Muscle of back (tissue), 11 donors: ENCODE measurements around the gene CORO1C. TPM values are rescaled to one million over a fixed set of nuclear protein-coding genes. Genes with fewer than 3 reads are reported as not detected.

Source experiments
- DNase-seq, 3 donors: peaks; one replicate each; pipeline versions ENCODE4 v3.0.0 to v3.0.0-alpha.2; 2013
- polyA plus RNA-seq, 10 donors: library from polyadenylated mRNA; unstranded; fragments of 120-200 nt; gene quantifications; one replicate each; pipeline ENCODE4 v1.2.1, GENCODE V29; 2013; ENCODE audit not compliant: insufficient read length in 10 of 10

The CORO1C gene
- polyA plus RNA-seq, 10 donors, result 68.2 to 108 (median 80.9) TPM

DNA sequence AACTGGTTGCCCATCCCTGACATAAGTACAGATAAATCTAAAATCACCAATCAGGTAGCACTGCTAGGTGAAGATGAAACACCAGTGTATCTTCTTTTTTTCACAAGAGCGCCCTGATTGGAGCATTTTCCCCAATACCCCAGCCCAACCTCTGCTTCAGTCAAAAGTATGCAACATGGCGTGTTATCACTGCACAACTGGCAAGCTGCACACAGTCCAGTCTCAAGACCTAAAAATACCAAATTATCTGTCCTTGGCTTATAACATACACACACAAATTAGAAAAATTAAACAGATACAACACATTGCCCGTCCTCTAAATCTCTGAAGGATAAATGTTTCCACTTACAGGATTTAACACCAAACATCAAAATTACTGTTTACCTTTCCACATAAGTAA is 77.4 kb downstream of the CORO1C start:
- DNase-seq, result no peak

GRCh38 chr12:108653082-108653516 is 78.2 kb downstream of the CORO1C start:
- DNase-seq, result no peak

DNA sequence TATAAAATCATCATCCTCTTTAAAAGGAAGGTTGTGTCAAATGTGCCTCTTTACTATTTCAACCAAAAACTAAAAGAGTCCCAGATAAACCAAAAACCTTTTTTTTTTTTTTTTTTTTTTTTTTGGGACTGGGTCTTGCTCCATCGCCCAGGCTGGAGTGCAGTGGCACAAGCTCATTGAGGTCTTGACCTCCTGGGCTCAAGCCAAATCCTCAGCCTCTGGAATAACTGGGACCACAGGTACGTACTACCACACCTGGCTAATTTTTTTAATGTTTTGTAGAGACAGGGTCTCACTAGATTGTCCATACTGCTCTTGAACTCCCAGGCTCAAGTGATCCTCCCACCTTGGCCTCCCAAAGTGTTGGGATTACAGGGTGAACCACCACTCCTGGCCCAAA is 81.2 kb downstream of the CORO1C start:
- DNase-seq, result no peak

- DNase-seq, result peak in 1 of 3 donors; percentile 74
Observed at GRCh38 chr12:108649669-108650068, 81.6 kb downstream of the CORO1C start.

GRCh38 chr12:108649126-108649525 is 82.2 kb downstream of the CORO1C start:
- no peak for DNase-seq

DNA sequence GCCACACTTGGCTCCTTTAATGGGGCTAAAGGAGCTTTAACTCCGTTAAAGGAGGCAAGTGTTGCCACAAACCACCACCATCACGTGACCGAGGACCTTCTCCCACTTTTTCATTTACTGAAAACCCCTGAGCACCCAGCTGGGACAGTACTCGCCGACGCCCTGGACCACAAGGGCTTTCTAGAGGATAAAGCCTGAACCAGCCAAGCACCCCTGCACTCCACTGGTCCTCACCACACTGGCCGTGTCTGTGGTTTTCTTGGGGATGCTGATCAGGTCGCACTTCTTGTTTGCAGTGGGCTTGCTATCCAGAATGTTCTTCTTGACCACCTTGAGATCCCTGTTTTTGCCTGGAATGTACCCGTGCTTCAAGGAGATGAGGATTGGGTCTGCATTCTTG is 82.9 kb downstream of the CORO1C start:
- DNase-seq, result no peak

DNA sequence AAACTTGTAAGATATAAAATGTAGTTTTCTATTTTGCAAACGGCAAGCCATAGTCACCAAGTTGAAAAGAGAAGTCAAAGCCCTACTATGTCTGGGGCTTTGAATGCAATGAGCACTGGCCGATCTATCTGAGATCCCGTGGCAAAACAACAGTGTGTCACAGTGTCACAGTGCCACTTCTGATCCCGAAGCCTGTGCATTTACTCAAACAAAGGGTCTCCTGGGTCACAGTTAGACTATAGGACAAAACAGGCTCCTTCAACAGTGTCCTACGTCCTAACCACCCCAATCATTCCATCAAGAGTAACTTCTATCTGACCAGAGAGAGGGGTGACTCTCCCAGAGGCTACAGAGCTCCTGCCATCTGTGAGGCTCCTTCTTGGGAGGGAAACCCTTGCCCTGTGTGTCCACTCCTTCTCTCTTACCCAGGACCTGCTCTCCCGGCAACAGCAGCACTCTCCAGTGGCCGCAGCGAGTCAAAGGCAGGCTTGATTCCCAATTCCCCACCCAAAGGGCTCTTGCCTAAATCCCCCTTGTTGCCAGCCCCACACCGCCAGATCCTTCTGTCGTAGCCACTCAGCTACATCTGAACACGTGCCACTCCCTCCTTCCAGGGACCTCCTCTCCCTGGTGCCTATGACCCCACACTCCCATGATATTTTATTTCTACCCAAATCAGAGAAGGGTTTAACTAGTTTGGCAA is 83.6 kb downstream of the CORO1C start:
- no peak for DNase-seq

- no peak for DNase-seq
Observed at GRCh38 chr12:108646600-108647579, 84.4 kb downstream of the CORO1C start.

DNA sequence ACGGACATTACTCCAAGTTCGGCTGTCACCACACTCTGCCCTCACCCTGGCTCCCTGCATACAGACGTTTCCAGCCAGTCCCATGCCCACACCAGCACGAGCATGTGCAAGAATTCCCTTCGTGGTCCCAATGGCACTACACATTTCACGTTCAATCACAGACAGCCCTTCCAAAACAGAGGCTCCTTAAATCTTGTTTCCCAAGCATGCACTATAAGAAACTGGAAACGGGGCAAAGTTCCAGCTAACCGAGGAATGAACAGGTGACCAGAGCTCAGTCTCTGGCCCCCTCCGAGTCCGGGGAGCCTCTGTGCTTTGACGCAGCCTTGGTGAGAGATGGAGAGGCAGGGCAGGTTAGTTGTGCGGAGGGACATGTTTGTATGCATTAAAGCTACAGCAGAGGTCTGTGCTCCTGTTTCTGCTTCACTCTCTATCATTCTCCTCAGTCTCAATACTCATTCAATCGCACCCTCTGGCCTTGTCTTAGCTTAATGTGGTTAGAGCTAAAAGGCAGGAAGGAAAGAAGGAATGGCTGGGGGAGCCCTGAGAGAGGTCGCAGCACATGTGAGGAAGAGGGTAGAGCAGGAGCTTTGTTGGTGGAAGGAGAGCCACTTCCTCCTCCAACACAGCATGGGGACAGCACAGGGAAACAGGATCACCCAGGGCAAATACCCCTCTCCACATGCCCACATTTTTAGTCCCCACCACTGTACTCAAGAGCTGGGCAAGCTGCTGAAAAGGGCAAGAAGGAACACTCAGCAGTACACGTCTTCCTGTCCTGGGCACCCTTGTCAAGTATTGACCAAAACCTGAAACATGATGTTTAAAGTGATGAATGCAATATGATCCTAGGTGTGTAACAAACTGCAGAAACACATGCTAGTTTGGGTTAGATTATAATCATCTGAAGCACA is 85.4 kb downstream of the CORO1C start:
- no peak for DNase-seq

DNA sequence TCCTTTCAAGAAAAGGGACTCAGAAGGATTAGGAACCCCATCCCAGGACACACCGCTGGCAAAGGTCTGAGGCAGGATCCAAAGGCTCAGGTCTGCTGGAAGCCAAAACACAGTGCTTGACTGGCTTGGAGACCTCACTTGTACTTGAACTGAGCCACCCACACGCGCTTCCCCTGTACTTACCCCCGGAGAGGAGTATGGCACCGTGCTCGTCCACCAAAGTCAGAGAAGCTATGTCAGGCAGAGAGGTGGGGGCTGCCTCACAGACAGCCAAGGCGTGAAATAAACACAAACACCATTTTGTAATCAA is 86.6 kb downstream of the CORO1C start:
- no peak for DNase-seq

- no peak for DNase-seq
Observed at GRCh38 chr12:108643941-108644810, 87.1 kb downstream of the CORO1C start.

GRCh38 chr12:108642899-108643654 is 88.2 kb downstream of the CORO1C start:
- DNase-seq, result no peak

DNA sequence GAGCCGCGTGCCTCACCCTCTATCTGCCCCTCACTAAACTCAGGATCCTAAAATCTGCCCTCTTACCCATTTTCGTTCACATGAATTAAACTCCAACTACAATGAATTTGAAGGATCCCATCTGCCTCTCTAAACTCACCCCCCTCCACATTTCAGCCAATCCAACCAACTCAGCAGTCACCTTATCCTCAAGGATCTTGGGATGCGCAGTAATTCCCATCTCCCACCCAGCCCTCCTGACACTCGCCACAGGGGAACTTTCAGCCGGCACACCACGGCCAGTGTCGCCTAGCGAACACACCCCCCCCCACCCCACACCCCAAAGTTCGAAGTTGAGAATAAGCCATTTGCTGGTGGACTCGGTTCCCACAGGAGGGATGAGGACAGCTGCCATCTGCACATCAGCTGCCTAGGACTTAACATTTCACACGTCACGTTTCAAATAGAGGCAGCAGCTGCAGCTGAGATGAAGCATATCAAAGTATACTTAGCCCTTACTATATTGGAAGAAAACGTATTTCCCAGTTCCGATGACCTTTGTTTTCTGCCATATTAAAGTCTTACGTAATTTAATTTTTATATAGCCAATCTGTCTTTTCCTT is 88.9 kb downstream of the CORO1C start:
- DNase-seq, result peak in 2 of 3 donors; percentile 80 to 81

DNA sequence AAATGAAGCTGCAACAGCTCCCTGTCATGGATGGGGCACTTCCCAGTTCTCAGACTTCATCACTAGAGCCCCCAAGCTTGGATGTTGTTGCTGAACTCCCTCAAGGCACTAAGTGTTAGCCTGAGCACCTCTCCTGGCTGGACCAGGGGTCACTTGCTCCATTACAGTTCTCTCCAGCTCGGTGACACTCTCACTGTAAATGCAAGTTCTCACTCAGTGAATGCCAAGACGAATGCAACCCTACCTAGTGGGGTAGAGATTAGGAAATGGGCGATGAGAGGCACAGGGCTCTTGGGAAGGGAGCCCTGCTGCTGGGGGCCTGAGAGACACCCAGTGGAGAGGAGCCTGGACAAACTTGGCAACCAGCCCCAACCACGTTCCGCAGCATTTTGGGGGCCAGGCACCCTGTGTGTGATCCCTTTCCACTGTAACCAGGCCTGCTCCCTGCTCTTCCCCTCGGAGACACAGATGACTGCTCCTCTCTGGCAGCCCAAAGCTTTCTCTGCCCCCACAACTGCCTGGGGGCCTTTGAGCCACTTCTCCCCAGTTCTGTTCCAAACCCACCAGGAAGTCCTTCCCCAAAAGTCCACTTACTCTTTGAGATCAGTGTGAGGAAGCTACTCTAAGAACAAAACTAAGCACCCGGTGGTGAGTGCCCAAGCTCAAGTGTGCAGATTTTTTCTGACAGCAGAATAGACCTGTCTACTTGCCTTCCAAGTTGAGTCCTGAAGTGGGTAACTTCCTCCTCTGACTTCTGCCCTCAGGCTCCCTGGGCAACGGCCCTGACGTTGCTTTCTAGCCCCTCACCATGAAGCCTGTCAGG is 89.7 kb downstream of the CORO1C start:
- DNase-seq, result no peak

- no peak for DNase-seq
Observed at GRCh38 chr12:108640802-108641445, 90.4 kb downstream of the CORO1C start.

DNA sequence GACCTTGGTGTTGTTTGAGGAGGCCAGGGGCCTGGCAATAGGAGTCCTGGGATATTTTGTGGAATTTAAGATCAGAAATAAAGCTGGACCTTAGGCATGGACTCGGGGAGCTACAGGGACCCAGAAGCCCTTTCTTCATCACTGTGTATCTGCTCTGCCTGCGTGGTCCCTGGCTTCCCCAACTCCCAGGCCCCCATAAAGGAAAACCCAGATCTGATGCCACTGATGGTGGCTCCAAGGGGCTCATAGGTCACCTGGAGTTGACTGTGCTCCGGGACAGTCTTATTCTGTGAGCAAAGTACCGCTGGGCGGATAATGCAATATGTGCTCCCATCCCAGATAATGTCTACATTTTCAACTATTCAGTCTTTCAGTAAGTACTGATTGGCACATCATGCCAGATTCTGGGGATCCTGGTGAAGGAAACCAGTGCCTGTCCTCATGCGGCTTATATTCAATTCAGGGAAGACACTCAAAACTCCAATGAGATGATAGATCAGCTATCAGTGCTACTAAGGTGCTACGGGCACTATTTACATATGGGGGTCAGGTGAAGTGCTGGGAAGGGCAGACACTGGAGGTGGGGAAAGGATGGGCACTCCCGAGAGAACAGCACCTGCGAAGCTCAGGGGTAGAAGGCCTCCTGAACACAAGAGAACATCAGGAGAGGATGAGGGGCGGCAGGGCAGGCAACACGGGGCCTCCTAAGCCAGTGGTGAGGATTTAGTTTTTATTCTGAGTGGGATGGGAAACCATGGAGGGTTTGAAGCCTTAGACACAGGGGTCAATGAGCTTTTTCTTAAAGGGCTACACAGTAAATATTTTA is 92.1 kb downstream of the CORO1C start:
- DNase-seq, result no peak

GRCh38 chr12:108638141-108638827 is 93.0 kb downstream of the CORO1C start:
- DNase-seq, result peak in 1 of 3 donors; percentile 81
